Body of pancreas (tissue), 4 donors: Measurements from ENCODE around the gene CIAO2A. TPM values are rescaled to one million over a fixed set of nuclear protein-coding genes. Genes with fewer than 3 reads are reported as not detected.

Experiments
- ATAC-seq: fragments of 150-250 bp; one replicate; pipeline ENCODE4 v1.9.1; 2016
- DNase-seq, 4 donors: peaks; one replicate each; pipeline ENCODE4 v3.0.0-alpha.2; 2019
- H3K27ac ChIP-seq, 4 donors: fragments of 200-600 bp; sonication (generic); 1 replicate in 3 of 4; 2 replicates in 1 of 4; pipeline versions ENCODE4 v1.5.1 to v1.6.1; 2016 to 2019; ENCODE audit warnings: mild to moderate bottlenecking in 1 of 4, mixed read lengths in 1 of 4, moderate library complexity in 1 of 4
- H3K27me3 ChIP-seq, 2 donors: fragments of 200-600 bp; sonication (generic); one replicate each; pipeline ENCODE4 v1.6.0; 2016; ENCODE audit warnings: mild to moderate bottlenecking in 1 of 2
- H3K36me3 ChIP-seq, 2 donors: fragments of 200-600 bp; sonication (generic); replicated peaks in 1 of 2; 2 replicates each; pipeline ENCODE4 v1.5.1; 2016; ENCODE audit warnings: low read depth in 2 of 2; ENCODE audit not compliant: insufficient read depth in 1 of 2
- H3K4me1 ChIP-seq: fragments of 200-600 bp; sonication (generic); one replicate; pipeline ENCODE4 v1.6.0; 2016
- H3K4me3 ChIP-seq, 2 donors: fragments of 200-600 bp; sonication (generic); 1 replicate in 1 of 2; 2 replicates in 1 of 2; pipeline ENCODE4 v1.5.1; 2016 to 2019
- H3K9me3 ChIP-seq, 3 donors: fragments of 200-600 bp; sonication (generic); 1 replicate in 2 of 3; 2 replicates in 1 of 3; pipeline ENCODE4 v1.5.1; 2016
- CTCF ChIP-seq, 7 experiments: fragments of 450-650 bp in 4 of 7; fragments of 200-600 bp in 3 of 7; sonication (generic) in 3 of 7; IDR thresholded peaks; one replicate each; pipeline ENCODE4 v1.5.1; 2016 to 2019; ENCODE audit warnings: antibody characterized with exemption in 7 of 7
- POLR2A ChIP-seq, 3 donors: fragments of 450-650 bp; IDR thresholded peaks; one replicate each; pipeline ENCODE4 v1.6.1; 2016; ENCODE audit warnings: antibody characterized with exemption in 3 of 3, mild to moderate bottlenecking in 2 of 3
- WGBS, 2 donors: methylation state at CpG; one replicate each; pipeline ENCODE4 v1.1.5; 2017; 5-methylcytosine and 5-hydroxymethylcytosine counted together
- intact Hi-C: fragments of 100-400 bp; cut with DNase I; formaldehyde crosslinking; loops from one replicate; pipeline ENCODE4 v1.15.1; 2023
- total RNA-seq, 2 donors: library from RNA; depleted of rRNA; stranded (reverse); fragments of >200 nt; gene quantifications; one replicate each; pipeline ENCODE4 v1.1.0, GENCODE V29; 2016

The CIAO2A gene
- total RNA-seq, 2 donors from 2014 or later = 48.1 to 57.1 TPM

- DNase-seq = no peak
- H3K4me3 ChIP-seq = peak overlapping the region; percentile 76 to 97
- no peak for ATAC-seq
- peak overlapping the region in 3 of 4 donors; percentile 84 to 95 (median 87) for H3K27ac ChIP-seq
- TF ChIP-seq CTCF (IDR thresholded peaks at IDR 0.05) (peak in 1 of 7 experiments; percentile 15), POLR2A (IDR thresholded peaks at IDR 0.05) (no peak)
- intact Hi-C loops = loop anchor here (10.0 kb wide), 1 partner anchor 58 kb away; the partner anchor contains the start of gene SNX22
- no peaks in the 10 kb centered on the region for H3K9me3 ChIP-seq
- no peaks in the 10 kb centered on the region for H3K36me3 ChIP-seq
- WGBS, 2 donors = 3 to 5% methylated on average over 15 to 16 of the region's 16 CpGs
- no peaks in the 10 kb centered on the region for H3K27me3 ChIP-seq
- peaks cover 76% of the 10 kb centered on the region for H3K4me1 ChIP-seq
Observed at GRCh38 chr15:64096668-64097384, 3.2 kb upstream of the CIAO2A start.

- peaks cover 76% of the 10 kb centered on the region for H3K4me1 ChIP-seq
Observed at GRCh38 chr15:64095795-64096667, 2.4 kb upstream of the CIAO2A start, which contains the start of gene SNX1. SNX1 (plus strand) TSS chr15:64095982; CDS start chr15:64096014, 32 bp downstream.

GRCh38 chr15:64095431-64095794 lies 1.8 kb upstream of the CIAO2A start:
- DNase-seq = no peak
- H3K27me3 ChIP-seq = no peaks in the 10 kb centered on the region
- H3K27ac ChIP-seq = peak overlapping the region; percentile 29 to 95 (median 86)
- peak overlapping the region; percentile 76 to 97 for H3K4me3 ChIP-seq
- intact Hi-C loops = loop anchor here (10.0 kb wide), 1 partner anchor 59 kb away; the partner anchor contains the start of gene SNX22
- H3K9me3 ChIP-seq = no peaks in the 10 kb centered on the region
- TF ChIP-seq POLR2A (IDR thresholded peaks at IDR 0.05) (no peak), CTCF (IDR thresholded peaks at IDR 0.05) (no peak)
- peaks cover 76% of the 10 kb centered on the region for H3K4me1 ChIP-seq
- no peaks in the 10 kb centered on the region for H3K36me3 ChIP-seq
- WGBS, 2 donors = 32 to 33% methylated on average over 4 of the region's 4 CpGs
- no peak for ATAC-seq

More at GRCh38 chr15:64095795-64096667, 2.4 kb upstream of the CIAO2A start, which contains the start of gene SNX1:
- H3K27ac ChIP-seq = peak within 1 kb of the TSS; percentile 37 to 95 (median 86)
- H3K4me3 ChIP-seq = peak within 1 kb of the TSS; percentile 76 to 97
- H3K27me3 ChIP-seq = no peaks in the 10 kb centered on the region
- intact Hi-C loops = loop anchor here (10.0 kb wide), 1 partner anchor 59 kb away; the partner anchor contains the start of gene SNX22
- 0 to 2% methylated on average over 14 to 69 of the region's 70 CpGs for WGBS, 2 donors
- no peaks in the 10 kb centered on the region for H3K9me3 ChIP-seq
- H3K36me3 ChIP-seq = no peaks in the 10 kb centered on the region
- DNase-seq (peak; percentile 95 to 97 (median 96)), ATAC-seq (peak; percentile 79)
- TF ChIP-seq CTCF (IDR thresholded peaks at IDR 0.05) (peak in 3 of 7 experiments; percentile 27 to 46 (median 39)), POLR2A (IDR thresholded peaks at IDR 0.05) (peak; percentile 80 to 97 (median 95))

- 2 to 3% methylated on average over 21 to 22 of the region's 22 CpGs for WGBS, 2 donors
- peak overlapping the region; percentile 30 to 92 for H3K4me3 ChIP-seq
- TF ChIP-seq CTCF (IDR thresholded peaks at IDR 0.05) = peak in 2 of 7 experiments; percentile 13 to 16
- no peak for TF ChIP-seq POLR2A (IDR thresholded peaks at IDR 0.05)
- H3K27ac ChIP-seq = peak overlapping the region; percentile 76 to 95 (median 88)
- no peaks in the 10 kb centered on the region for H3K9me3 ChIP-seq
- H3K27me3 ChIP-seq = no peaks in the 10 kb centered on the region
- ATAC-seq (peak; percentile 10), DNase-seq (peak; percentile 57 to 77 (median 69))
- peaks cover 62% of the 10 kb centered on the region for H3K4me1 ChIP-seq
- intact Hi-C loops = loop anchor here (10.0 kb wide), 1 partner anchor 62 kb away; the partner anchor contains the start of gene SNX22
- H3K36me3 ChIP-seq = peaks cover 0 to 4% of the 10 kb centered on the region in 2 donors
Observed at GRCh38 chr15:64092864-64093626, 593 bp downstream of the CIAO2A start.
